WTC11 (cell line): ENCODE measurements around the gene ERGIC3.

Experiments
- CREM ChIP-seq: sonication (generic); formaldehyde crosslinking; IDR thresholded peaks from 2 replicates; pipeline ENCODE4 v1.8.1; 2022; ENCODE audit warnings: mild to moderate bottlenecking, missing genetic modification reagents, moderate library complexity
- NFE2L1 ChIP-seq: sonication (generic); formaldehyde crosslinking; IDR thresholded peaks from 2 replicates; pipeline ENCODE4 v1.8.1; 2023; ENCODE audit warnings: missing genetic modification reagents
- NFYB ChIP-seq: sonication (generic); formaldehyde crosslinking; conservative IDR thresholded peaks from 2 replicates; pipeline ENCODE4 v1.8.0; 2022; ENCODE audit warnings: low read depth, missing genetic modification reagents
- TEAD1 ChIP-seq: sonication (generic); formaldehyde crosslinking; IDR thresholded peaks from 2 replicates; pipeline ENCODE4 v1.8.0; 2022; ENCODE audit warnings: mild to moderate bottlenecking, missing genetic modification reagents
- ZNF281 ChIP-seq: sonication (generic); formaldehyde crosslinking; IDR thresholded peaks from 2 replicates; pipeline ENCODE4 v1.8.0; 2023; ENCODE audit warnings: mild to moderate bottlenecking, missing genetic modification reagents
- ZNF671 ChIP-seq: fragments of 250-450 bp; sonication (Bioruptor Pico); IDR thresholded peaks from 2 replicates; pipeline ENCODE4 v1.8.0; 2021; ENCODE audit warnings: mild to moderate bottlenecking
- TF ChIP-seq, protein P1 (sequence below): sonication (generic); formaldehyde crosslinking; IDR thresholded peaks from 2 replicates; pipeline ENCODE4 v1.8.0; 2022; ENCODE audit warnings: mild to moderate bottlenecking, missing genetic modification reagents
- TF ChIP-seq, protein P2 (sequence below): fragments of 200-600 bp; IDR thresholded peaks from 2 replicates; pipeline ENCODE4 v1.8.0; 2022; ENCODE audit warnings: antibody characterized with exemption
- TF ChIP-seq, protein P3 (sequence below): sonication (generic); formaldehyde crosslinking; IDR thresholded peaks from 2 replicates; pipeline ENCODE4 v1.8.1; 2022; ENCODE audit warnings: mild to moderate bottlenecking, missing genetic modification reagents, moderate library complexity, borderline replicate concordance

- TF ChIP-seq, protein P1, sequence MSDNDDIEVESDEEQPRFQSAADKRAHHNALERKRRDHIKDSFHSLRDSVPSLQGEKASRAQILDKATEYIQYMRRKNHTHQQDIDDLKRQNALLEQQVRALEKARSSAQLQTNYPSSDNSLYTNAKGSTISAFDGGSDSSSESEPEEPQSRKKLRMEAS = no peak
- TF ChIP-seq, protein P2, sequence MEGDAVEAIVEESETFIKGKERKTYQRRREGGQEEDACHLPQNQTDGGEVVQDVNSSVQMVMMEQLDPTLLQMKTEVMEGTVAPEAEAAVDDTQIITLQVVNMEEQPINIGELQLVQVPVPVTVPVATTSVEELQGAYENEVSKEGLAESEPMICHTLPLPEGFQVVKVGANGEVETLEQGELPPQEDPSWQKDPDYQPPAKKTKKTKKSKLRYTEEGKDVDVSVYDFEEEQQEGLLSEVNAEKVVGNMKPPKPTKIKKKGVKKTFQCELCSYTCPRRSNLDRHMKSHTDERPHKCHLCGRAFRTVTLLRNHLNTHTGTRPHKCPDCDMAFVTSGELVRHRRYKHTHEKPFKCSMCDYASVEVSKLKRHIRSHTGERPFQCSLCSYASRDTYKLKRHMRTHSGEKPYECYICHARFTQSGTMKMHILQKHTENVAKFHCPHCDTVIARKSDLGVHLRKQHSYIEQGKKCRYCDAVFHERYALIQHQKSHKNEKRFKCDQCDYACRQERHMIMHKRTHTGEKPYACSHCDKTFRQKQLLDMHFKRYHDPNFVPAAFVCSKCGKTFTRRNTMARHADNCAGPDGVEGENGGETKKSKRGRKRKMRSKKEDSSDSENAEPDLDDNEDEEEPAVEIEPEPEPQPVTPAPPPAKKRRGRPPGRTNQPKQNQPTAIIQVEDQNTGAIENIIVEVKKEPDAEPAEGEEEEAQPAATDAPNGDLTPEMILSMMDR = no peak
- no peak for TF ChIP-seq CREM (CRISPR knock-in tag)
- TF ChIP-seq, protein P3, sequence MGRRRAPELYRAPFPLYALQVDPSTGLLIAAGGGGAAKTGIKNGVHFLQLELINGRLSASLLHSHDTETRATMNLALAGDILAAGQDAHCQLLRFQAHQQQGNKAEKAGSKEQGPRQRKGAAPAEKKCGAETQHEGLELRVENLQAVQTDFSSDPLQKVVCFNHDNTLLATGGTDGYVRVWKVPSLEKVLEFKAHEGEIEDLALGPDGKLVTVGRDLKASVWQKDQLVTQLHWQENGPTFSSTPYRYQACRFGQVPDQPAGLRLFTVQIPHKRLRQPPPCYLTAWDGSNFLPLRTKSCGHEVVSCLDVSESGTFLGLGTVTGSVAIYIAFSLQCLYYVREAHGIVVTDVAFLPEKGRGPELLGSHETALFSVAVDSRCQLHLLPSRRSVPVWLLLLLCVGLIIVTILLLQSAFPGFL (CRISPR knock-in tag) = no peak
- TF ChIP-seq NFE2L1 (CRISPR knock-in tag) = no peak
- no peak for TF ChIP-seq NFYB (CRISPR knock-in tag)
- no peak for TF ChIP-seq ZNF671 (CRISPR knock-in tag)
- no peak for TF ChIP-seq ZNF281 (CRISPR knock-in tag)
- TF ChIP-seq TEAD1 = no peak
Measured at GRCh38 chr20:35598476-35598875, 56.6 kb downstream of the ERGIC3 start.
